Trophoblast cell (in vitro differentiated cells and primary cell): ENCODE measurements around the gene ZNF221. TPM values are rescaled to one million over a fixed set of nuclear protein-coding genes. Genes with fewer than 3 reads are reported as not detected.

Source experiments
- DNase-seq, 2 donors: peaks; one replicate each; pipeline ENCODE4 v3.0.0-alpha.2; 2016
- H2AFZ ChIP-seq: 2 replicates; pipeline ENCODE4 v1.6.1; 2013; ENCODE audit warnings: low read length, moderate library complexity, mild to moderate bottlenecking; ENCODE audit not compliant: insufficient read depth, poor library complexity
- H2AK5ac ChIP-seq: 2 replicates; pipeline ENCODE4 v1.6.1; 2013; ENCODE audit warnings: mild to moderate bottlenecking, low read length
- H2BK120ac ChIP-seq: 2 replicates; pipeline ENCODE4 v1.6.1; 2013; ENCODE audit warnings: low read length, mild to moderate bottlenecking, moderate library complexity; ENCODE audit not compliant: insufficient read depth, poor library complexity
- H2BK12ac ChIP-seq: 2 replicates; pipeline ENCODE4 v1.6.1; 2013; ENCODE audit warnings: mild to moderate bottlenecking, low read length, moderate library complexity
- H2BK5ac ChIP-seq: 2 replicates; pipeline ENCODE4 v1.6.1; 2013; ENCODE audit warnings: low read length, low read depth, moderate library complexity, mild to moderate bottlenecking; ENCODE audit not compliant: poor library complexity
- H3K14ac ChIP-seq: 2 replicates; pipeline ENCODE4 v1.6.1; 2013; ENCODE audit warnings: mild to moderate bottlenecking, low read length
- H3K18ac ChIP-seq: 2 replicates; pipeline ENCODE4 v1.6.1; 2013; ENCODE audit warnings: mild to moderate bottlenecking, low read length
- H3K23ac ChIP-seq: 2 replicates; pipeline ENCODE4 v1.6.1; 2013; ENCODE audit warnings: low read length
- H3K27ac ChIP-seq: 2 replicates; pipeline ENCODE4 v1.5.1; 2013; ENCODE audit warnings: low read depth, mild to moderate bottlenecking, inconsistent platforms, low read length, moderate library complexity
- H3K27me3 ChIP-seq: 2 replicates; pipeline ENCODE4 v1.6.1; 2013; ENCODE audit warnings: inconsistent platforms, mild to moderate bottlenecking, low read length, moderate library complexity; ENCODE audit not compliant: insufficient read depth
- H3K36me3 ChIP-seq, 2 experiments: 1 replicate in 1 of 2; 2 replicates in 1 of 2; pipeline ENCODE4 v1.6.1; 2013; ENCODE audit warnings: low read length in 2 of 2, mild to moderate bottlenecking in 2 of 2, moderate library complexity in 1 of 2; ENCODE audit not compliant: insufficient read depth in 2 of 2, control insufficient read depth in 1 of 2
- H3K4ac ChIP-seq: 2 replicates; pipeline ENCODE4 v1.6.1; 2013; ENCODE audit warnings: low read depth, mild to moderate bottlenecking, low read length, moderate library complexity
- H3K4me1 ChIP-seq, 2 experiments: 1 replicate in 1 of 2; 2 replicates in 1 of 2; pipeline ENCODE4 v1.6.1; 2013; ENCODE audit warnings: low read length in 2 of 2, mild to moderate bottlenecking in 2 of 2, moderate library complexity in 1 of 2; ENCODE audit not compliant: insufficient read depth in 2 of 2, control insufficient read depth in 1 of 2
- H3K4me2 ChIP-seq: 2 replicates; pipeline ENCODE4 v1.6.1; 2013; ENCODE audit warnings: inconsistent platforms, mild to moderate bottlenecking, low read length, moderate library complexity
- H3K4me3 ChIP-seq: 2 replicates; pipeline ENCODE4 v1.5.1; 2013; ENCODE audit warnings: mild to moderate bottlenecking, low read depth, low read length, inconsistent platforms
- H3K79me1 ChIP-seq: one replicate; pipeline ENCODE4 v1.6.1; 2013; ENCODE audit warnings: low read length
- H3K79me2 ChIP-seq: 2 replicates; pipeline ENCODE4 v1.6.1; 2013; ENCODE audit warnings: low read length, mild to moderate bottlenecking; ENCODE audit not compliant: control insufficient read depth, insufficient read depth, poor library complexity
- H3K9ac ChIP-seq: 2 replicates; pipeline ENCODE4 v1.6.1; 2013; ENCODE audit warnings: mild to moderate bottlenecking, low read length
- H3K9me3 ChIP-seq: 2 replicates; pipeline ENCODE4 v1.6.1; 2013; ENCODE audit warnings: low read depth, mild to moderate bottlenecking, control low read depth, inconsistent platforms, low read length; ENCODE audit not compliant: insufficient read depth
- H4K12ac ChIP-seq: 2 replicates; pipeline ENCODE4 v1.6.1; 2013; ENCODE audit warnings: low read depth, mild to moderate bottlenecking, low read length, moderate library complexity
- H4K8ac ChIP-seq: 2 replicates; pipeline ENCODE4 v1.6.1; 2013; ENCODE audit warnings: low read depth, mild to moderate bottlenecking, low read length, moderate library complexity
- H4K91ac ChIP-seq: one replicate; pipeline ENCODE4 v1.6.1; 2013; ENCODE audit warnings: low read depth, mild to moderate bottlenecking, low read length, moderate library complexity
- WGBS: extraction: QIAGEN DNeasy Blood & Tissue Kit; methylation state at CpG from one replicate; pipeline ENCODE4 v1.1.7; 2013; ENCODE audit warnings: missing lambda C conversion rate; ENCODE audit not compliant: insufficient read length, insufficient coverage; ENCODE audit errors: extremely low coverage; 5-methylcytosine and 5-hydroxymethylcytosine counted together
- polyA plus RNA-seq: library from polyadenylated mRNA; stranded (reverse); fragments of 200-250 nt; gene quantifications from 2 replicates; pipeline ENCODE4 v1.2.3, GENCODE V29; 2013

ZNF221 gene
- 1.5 and 1.7 TPM in 2 replicates for polyA plus RNA-seq

DNA sequence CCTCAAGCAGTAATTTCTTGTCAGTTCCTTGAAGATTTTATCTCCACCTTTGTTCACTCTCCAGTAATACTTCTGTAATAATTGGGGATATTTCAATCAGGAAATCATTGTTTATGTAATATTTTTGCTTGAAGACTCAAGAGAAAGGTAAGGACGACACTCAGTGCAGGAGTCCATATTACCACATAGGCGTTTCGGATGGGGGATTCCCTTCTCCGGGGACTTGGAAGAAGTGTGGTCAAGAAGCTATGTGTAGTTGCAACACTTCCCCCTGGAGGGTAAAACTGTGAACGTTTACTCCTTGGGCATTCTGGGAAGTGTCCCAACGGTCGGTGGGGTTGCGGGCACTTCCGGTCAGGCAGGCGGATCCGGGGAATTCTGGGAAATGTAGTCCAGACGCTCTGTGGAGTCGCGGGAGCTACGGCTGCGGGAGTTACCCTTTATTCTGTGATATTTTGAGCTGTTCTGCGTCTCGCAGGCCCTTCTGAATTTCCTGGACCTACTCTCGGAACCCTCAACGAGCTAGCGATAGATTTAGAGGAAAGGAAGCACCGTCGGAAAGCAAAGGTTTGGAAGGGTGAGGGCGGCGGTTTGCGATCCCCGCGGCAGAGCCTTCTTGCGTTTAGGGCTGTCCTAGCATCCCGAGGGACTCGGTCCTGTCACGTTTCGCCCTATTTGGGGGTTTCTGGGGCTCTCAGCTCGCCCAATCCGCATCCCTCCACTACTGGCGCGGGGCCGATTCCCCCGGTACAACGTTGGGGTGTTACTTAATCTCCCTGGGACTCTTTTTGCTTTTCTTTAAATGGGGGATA lies at the start of gene ZNF221:
TSS of gene ZNF221 (plus strand) at position 395 of the 812 bp plus-strand sequence. CDS start 11,499 bp downstream, outside the sequence.
- H3K4me2 ChIP-seq: peak within 1 kb of the TSS; percentile 74
- DNase-seq: peak; percentile 98 to 100
- peak within 1 kb of the TSS; percentile 78 for H3K4me3 ChIP-seq
- no peaks in the 10 kb centered on the region for H3K36me3 ChIP-seq
- peak within 1 kb of the TSS; percentile 37 for H4K91ac ChIP-seq
- H2BK5ac ChIP-seq: no peak within 1 kb of the TSS
- H4K12ac ChIP-seq: peak within 1 kb of the TSS; percentile 73
- peak within 1 kb of the TSS; percentile 100 for H2AFZ ChIP-seq
- H3K9me3 ChIP-seq: peaks cover 5% of the 10 kb centered on the region
- H3K23ac ChIP-seq: no peak within 1 kb of the TSS
- H2AK5ac ChIP-seq: no peak within 1 kb of the TSS
- H3K27ac ChIP-seq: no peak within 1 kb of the TSS
- H2BK120ac ChIP-seq: peak within 1 kb of the TSS; percentile 84
- no peaks in the 10 kb centered on the region for H3K27me3 ChIP-seq
- H3K14ac ChIP-seq: peak within 1 kb of the TSS; percentile 92
- peaks cover 4% of the 10 kb centered on the region for H3K79me1 ChIP-seq
- no CpG with 5 or more reads among the region's 40 CpGs for WGBS
- peak within 1 kb of the TSS; percentile 94 for H3K18ac ChIP-seq
- peak within 1 kb of the TSS; percentile 60 for H2BK12ac ChIP-seq
- peak within 1 kb of the TSS; percentile 95 for H3K4ac ChIP-seq
- H3K4me1 ChIP-seq: no peaks in the 10 kb centered on the region
- peaks cover 3% of the 10 kb centered on the region for H3K79me2 ChIP-seq
- H3K9ac ChIP-seq: peak within 1 kb of the TSS; percentile 25
- H4K8ac ChIP-seq: peak within 1 kb of the TSS; percentile 99

GRCh38 chr19:43901395-43902390 lies 49.3 kb upstream of the ZNF221 start:
- H3K4me1 ChIP-seq: peaks cover 0 to 8% of the 10 kb centered on the region in 2 experiments
- no peak overlapping the region for H4K91ac ChIP-seq
- no peak overlapping the region for H3K14ac ChIP-seq
- peaks cover 2% of the 10 kb centered on the region for H3K79me1 ChIP-seq
- H3K4me2 ChIP-seq: peak overlapping the region; percentile 60
- no peak overlapping the region for H3K4ac ChIP-seq
- no peak overlapping the region for H3K27ac ChIP-seq
- peak overlapping the region; percentile 80 for H3K4me3 ChIP-seq
- H2BK12ac ChIP-seq: no peak overlapping the region
- peak overlapping the region; percentile 52 for H3K9ac ChIP-seq
- H4K8ac ChIP-seq: peak overlapping the region; percentile 72
- H3K36me3 ChIP-seq: no peaks in the 10 kb centered on the region
- no CpG with 5 or more reads among the region's 39 CpGs for WGBS
- no peak overlapping the region for H2AK5ac ChIP-seq
- H3K9me3 ChIP-seq: peaks cover 7% of the 10 kb centered on the region
- DNase-seq: peak; percentile 76 to 86
- peak overlapping the region; percentile 15 for H4K12ac ChIP-seq
- H2BK5ac ChIP-seq: no peak overlapping the region
- H3K18ac ChIP-seq: no peak overlapping the region
- no peak overlapping the region for H3K23ac ChIP-seq
- H3K27me3 ChIP-seq: no peaks in the 10 kb centered on the region
- H2BK120ac ChIP-seq: no peak overlapping the region
- H3K79me2 ChIP-seq: no peaks in the 10 kb centered on the region
- H2AFZ ChIP-seq: peak overlapping the region; percentile 61

GRCh38 chr19:43902399-43902798 lies 48.6 kb upstream of the ZNF221 start:
- H2BK12ac ChIP-seq: no peak overlapping the region
- peaks cover 2% of the 10 kb centered on the region for H3K79me1 ChIP-seq
- DNase-seq: no peak

DNA sequence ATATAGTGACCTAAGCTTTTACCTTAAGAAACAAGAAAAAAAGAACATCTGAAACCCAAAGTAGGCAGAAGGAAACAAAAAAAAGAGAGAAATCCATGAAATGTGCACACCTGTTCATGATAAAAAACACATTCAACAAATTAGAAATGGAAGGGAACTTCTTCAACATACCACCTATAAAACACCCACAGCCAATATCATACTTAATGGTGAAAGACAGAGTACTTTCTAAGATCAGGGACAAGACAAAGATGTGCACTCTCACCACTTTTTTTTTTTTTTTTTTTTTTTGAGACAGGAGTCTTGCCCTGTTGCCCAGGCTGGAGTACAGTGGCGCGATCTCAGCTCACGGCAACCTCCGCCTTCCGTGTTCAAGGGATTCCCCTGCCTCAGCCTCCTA lies 45.1 kb upstream of the ZNF221 start:
- Histone ChIP-seq H2BK12ac (no peak overlapping the region), H4K12ac (no peak overlapping the region), H3K79me2 (no peaks in the 10 kb centered on the region), H3K4me1 (peaks cover 0 to 8% of the 10 kb centered on the region in 2 experiments), H4K8ac (no peak overlapping the region), H2AFZ (no peak overlapping the region), H3K4me2 (no peak overlapping the region), H3K9ac (no peak overlapping the region), H3K79me1 (peaks cover 2% of the 10 kb centered on the region), H3K36me3 (no peaks in the 10 kb centered on the region), H3K23ac (no peak overlapping the region), H4K91ac (no peak overlapping the region), H3K4ac (no peak overlapping the region), H2BK120ac (no peak overlapping the region), H3K18ac (no peak overlapping the region), H3K4me3 (no peak overlapping the region), H2BK5ac (no peak overlapping the region), H2AK5ac (no peak overlapping the region), H3K27me3 (no peaks in the 10 kb centered on the region), H3K9me3 (peaks cover 7% of the 10 kb centered on the region), H3K14ac (no peak overlapping the region), H3K27ac (no peak overlapping the region)
- no peak for DNase-seq
- WGBS: no CpG with 5 or more reads among the region's 5 CpGs

More at GRCh38 chr19:43902399-43902798, 48.6 kb upstream of the ZNF221 start:
- Histone ChIP-seq H3K27me3 (no peaks in the 10 kb centered on the region), H2BK120ac (no peak overlapping the region), H3K4me3 (no peak overlapping the region), H3K23ac (no peak overlapping the region), H3K27ac (no peak overlapping the region), H3K4me1 (peaks cover 0 to 8% of the 10 kb centered on the region in 2 experiments), H4K91ac (no peak overlapping the region), H3K14ac (no peak overlapping the region), H3K36me3 (no peaks in the 10 kb centered on the region), H3K4me2 (no peak overlapping the region), H3K4ac (no peak overlapping the region), H4K12ac (no peak overlapping the region), H3K9me3 (peaks cover 7% of the 10 kb centered on the region), H3K9ac (no peak overlapping the region), H3K18ac (no peak overlapping the region), H2BK5ac (no peak overlapping the region), H2AK5ac (no peak overlapping the region), H2AFZ (no peak overlapping the region), H3K79me2 (no peaks in the 10 kb centered on the region), H4K8ac (no peak overlapping the region)
- WGBS: no CpG with 5 or more reads among the region's 4 CpGs
